Tibial artery (tissue), 4 donors: Measurements from ENCODE around the gene SLC38A6.
A peak's percentile ranks its signal among the peaks of the same experiment; 100 is the strongest.

ENCODE experiments used
- DNase-seq, 2 donors: peaks; one replicate each; pipeline ENCODE4 v3.0.0-alpha.2; 2019
- H3K27ac ChIP-seq, 2 donors: fragments of 200-600 bp; sonication (generic) in 1 of 2; 1 replicate in 1 of 2; 2 replicates in 1 of 2; pipeline ENCODE4 v1.5.1; 2018 to 2019; ENCODE audit warnings: mild to moderate bottlenecking in 1 of 2
- H3K27me3 ChIP-seq, 2 donors: fragments of 200-600 bp; sonication (generic) in 1 of 2; one replicate each; pipeline versions ENCODE4 v1.5.1 to v1.6.0; 2016 to 2019
- H3K36me3 ChIP-seq, 3 donors: fragments of 200-600 bp; sonication (generic) in 2 of 3; one replicate each; pipeline ENCODE4 v1.5.1; 2016 to 2019; ENCODE audit warnings: mild to moderate bottlenecking in 2 of 3
- H3K4me1 ChIP-seq, 4 donors: fragments of 200-600 bp; sonication (generic) in 2 of 4; 1 replicate in 3 of 4; 2 replicates in 1 of 4; pipeline ENCODE4 v1.5.1; 2016 to 2019
- H3K4me3 ChIP-seq, 2 donors: fragments of 200-600 bp; sonication (generic) in 1 of 2; 1 replicate in 1 of 2; 2 replicates in 1 of 2; pipeline ENCODE4 v1.5.1; 2018 to 2019; ENCODE audit warnings: mild to moderate bottlenecking in 2 of 2
- H3K9me3 ChIP-seq, 3 donors: fragments of 200-600 bp; sonication (generic) in 1 of 3; one replicate each; pipeline ENCODE4 v1.5.1; 2016 to 2019
- intact Hi-C: fragments of 100-400 bp; cut with DNase I; formaldehyde crosslinking; loops from one replicate; pipeline ENCODE4 v1.15.0; 2023; ENCODE audit warnings: low total_unique reads
- TF ChIP-seq, protein P1 (sequence below), 2 experiments: fragments of 200-600 bp in 1 of 2; fragments of 450-650 bp in 1 of 2; IDR thresholded peaks; one replicate each; pipeline ENCODE4 v1.5.1; 2017 to 2019; ENCODE audit warnings: antibody characterized with exemption in 2 of 2, mild to moderate bottlenecking in 1 of 2, moderate library complexity in 1 of 2

Gene SLC38A6

DNA sequence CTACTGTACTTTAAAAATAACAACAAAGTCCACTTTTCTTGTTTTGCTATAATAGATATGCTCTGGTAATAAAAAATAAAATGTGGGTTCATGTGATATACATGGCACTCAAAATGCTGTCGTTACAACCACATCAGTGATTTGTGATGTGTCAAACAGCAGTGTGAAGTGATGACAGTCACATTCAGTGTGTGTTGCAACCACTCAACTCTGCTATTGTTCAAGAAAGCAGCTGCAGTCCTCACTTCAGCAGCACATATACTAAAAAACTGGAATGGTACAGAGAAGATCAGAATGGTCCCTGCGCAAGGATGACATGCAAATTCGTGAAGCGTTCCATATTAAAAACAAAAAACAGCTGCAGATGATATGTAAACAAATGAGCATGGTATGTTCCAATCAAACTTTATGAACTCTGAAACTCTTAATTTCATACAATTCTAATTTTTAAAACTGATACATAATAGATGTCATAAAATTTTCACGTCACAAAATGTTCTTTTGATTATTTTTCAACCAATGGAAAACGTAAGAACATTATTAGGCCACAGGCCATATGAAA lies 6.9 kb upstream of the SLC38A6 start:
- Histone ChIP-seq H3K36me3 (peaks cover 0 to 29% (median 9%) of the 10 kb centered on the region in 3 donors), H3K9me3 (no peaks in the 10 kb centered on the region), H3K4me1 (peaks cover 0 to 11% (median 0%) of the 10 kb centered on the region in 4 donors), H3K27ac (no peak overlapping the region), H3K4me3 (no peak overlapping the region), H3K27me3 (no peaks in the 10 kb centered on the region)
- no peak for DNase-seq
- intact Hi-C loops: no loop called here
- TF ChIP-seq, protein P1, sequence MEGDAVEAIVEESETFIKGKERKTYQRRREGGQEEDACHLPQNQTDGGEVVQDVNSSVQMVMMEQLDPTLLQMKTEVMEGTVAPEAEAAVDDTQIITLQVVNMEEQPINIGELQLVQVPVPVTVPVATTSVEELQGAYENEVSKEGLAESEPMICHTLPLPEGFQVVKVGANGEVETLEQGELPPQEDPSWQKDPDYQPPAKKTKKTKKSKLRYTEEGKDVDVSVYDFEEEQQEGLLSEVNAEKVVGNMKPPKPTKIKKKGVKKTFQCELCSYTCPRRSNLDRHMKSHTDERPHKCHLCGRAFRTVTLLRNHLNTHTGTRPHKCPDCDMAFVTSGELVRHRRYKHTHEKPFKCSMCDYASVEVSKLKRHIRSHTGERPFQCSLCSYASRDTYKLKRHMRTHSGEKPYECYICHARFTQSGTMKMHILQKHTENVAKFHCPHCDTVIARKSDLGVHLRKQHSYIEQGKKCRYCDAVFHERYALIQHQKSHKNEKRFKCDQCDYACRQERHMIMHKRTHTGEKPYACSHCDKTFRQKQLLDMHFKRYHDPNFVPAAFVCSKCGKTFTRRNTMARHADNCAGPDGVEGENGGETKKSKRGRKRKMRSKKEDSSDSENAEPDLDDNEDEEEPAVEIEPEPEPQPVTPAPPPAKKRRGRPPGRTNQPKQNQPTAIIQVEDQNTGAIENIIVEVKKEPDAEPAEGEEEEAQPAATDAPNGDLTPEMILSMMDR (IDR thresholded peaks at IDR 0.05): no peak

DNA sequence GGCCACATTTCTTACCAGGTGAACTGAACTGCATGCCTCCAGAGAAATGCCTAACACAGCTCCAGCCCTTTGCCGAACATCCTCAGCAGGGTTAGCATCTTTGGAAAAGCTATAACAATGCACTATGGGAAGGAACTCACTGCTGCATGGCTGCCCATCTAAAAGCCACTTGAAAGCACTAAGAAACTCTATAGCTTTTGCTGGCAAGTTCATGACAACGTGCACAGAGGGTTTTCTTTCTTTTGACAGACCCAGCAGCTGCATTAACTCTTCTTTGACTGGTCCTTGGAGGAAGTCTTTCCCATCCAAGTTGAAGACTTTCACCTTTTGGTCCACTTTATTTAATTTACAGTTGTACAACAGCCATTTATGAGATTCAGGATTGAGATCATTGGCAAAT lies 5.5 kb upstream of the SLC38A6 start:
- H3K4me1 ChIP-seq: peaks cover 0 to 24% (median 3%) of the 10 kb centered on the region in 4 donors
- H3K36me3 ChIP-seq: peaks cover 0 to 29% (median 9%) of the 10 kb centered on the region in 3 donors
- no peaks in the 10 kb centered on the region for H3K9me3 ChIP-seq
- no peak overlapping the region for H3K27ac ChIP-seq
- H3K4me3 ChIP-seq: no peak overlapping the region
- TF ChIP-seq, protein P1 (IDR thresholded peaks at IDR 0.05): no peak
- no peak for DNase-seq
- intact Hi-C loops: no loop called here
- H3K27me3 ChIP-seq: no peaks in the 10 kb centered on the region

DNA sequence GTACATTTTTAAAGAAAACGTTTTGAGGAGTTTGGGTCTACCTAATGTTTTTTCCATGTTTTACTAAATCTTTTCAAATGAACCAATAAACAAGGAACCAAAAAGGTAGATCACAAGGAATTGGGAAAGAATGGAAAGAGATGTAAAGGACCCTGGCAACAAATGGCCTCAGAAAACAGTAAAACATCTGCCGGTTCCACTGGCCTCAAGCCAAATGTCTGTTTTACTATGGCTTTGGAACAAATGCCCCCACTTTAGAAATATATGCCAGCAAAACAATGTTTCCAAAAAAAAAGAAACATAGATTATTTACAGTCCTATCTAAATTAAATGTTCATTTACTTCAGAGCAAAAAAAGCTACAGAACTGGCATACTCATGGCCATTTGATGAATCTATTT lies 3.2 kb upstream of the SLC38A6 start:
- H3K4me1 ChIP-seq: peaks cover 0 to 36% (median 12%) of the 10 kb centered on the region in 4 donors

DNA sequence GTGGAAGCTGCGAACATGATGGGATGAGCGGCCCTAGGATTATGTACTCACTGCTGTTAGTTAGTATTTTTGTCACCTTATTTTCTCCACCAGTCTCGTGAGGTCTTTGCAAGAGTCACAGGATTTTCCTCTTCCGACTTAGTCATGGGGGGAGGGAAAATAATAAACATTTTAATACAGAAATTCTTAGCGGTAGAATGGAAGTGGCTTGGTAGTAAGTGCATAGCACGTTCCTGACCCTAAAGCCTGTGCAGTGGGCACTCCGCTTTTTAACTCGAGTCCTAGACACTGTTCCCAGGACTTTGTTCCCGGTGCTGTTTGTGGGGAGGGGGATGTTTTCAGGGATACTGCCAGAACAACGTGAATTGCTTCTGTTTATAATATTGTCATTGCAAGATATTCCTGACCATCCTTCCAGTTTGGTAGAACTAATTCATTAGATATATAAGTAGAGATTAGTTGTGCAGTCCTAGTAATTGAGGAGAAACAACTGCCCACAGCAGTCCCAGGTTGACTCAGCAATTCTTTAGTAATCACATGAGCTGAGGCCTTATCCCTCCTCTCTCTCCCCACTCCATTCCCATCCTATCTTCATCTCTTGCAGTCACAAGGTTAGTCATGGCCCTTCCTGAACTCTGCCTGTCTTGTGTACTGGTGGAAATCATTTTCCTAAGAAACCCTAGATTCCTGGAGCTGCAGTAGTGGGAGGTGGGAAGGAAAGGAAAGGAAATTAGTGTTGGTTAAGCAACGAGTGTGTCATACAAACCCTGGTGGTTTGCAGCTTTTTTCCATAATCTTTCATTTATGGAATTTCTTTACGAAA lies 799 bp downstream of the SLC38A6 start:
- TF ChIP-seq, protein P1 (IDR thresholded peaks at IDR 0.05): no peak
- Histone ChIP-seq H3K9me3 (no peaks in the 10 kb centered on the region), H3K4me1 (peaks cover 0 to 42% (median 15%) of the 10 kb centered on the region in 4 donors), H3K4me3 (peak overlapping the region; percentile 69 to 72), H3K36me3 (peaks cover 4 to 9% (median 8%) of the 10 kb centered on the region in 3 donors), H3K27ac (peak overlapping the region; percentile 81 to 82), H3K27me3 (no peaks in the 10 kb centered on the region)
- intact Hi-C loops: no loop called here
- DNase-seq: no peak

More for the DNA sequence above, 3.2 kb upstream of the SLC38A6 start:
- Histone ChIP-seq H3K4me3 (no peak overlapping the region), H3K27ac (no peak overlapping the region), H3K36me3 (peaks cover 0 to 21% (median 9%) of the 10 kb centered on the region in 3 donors), H3K9me3 (no peaks in the 10 kb centered on the region), H3K27me3 (no peaks in the 10 kb centered on the region)
- intact Hi-C loops: no loop called here
- DNase-seq: no peak
- TF ChIP-seq, protein P1 (IDR thresholded peaks at IDR 0.05): no peak

- Histone ChIP-seq H3K9me3 (no peaks in the 10 kb centered on the region), H3K27ac (no peak overlapping the region), H3K4me3 (no peak overlapping the region), H3K36me3 (peaks cover 17 to 29% (median 18%) of the 10 kb centered on the region in 3 donors), H3K27me3 (no peaks in the 10 kb centered on the region), H3K4me1 (peaks cover 0 to 31% (median 15%) of the 10 kb centered on the region in 4 donors)
- no peak for DNase-seq
- TF ChIP-seq, protein P1 (IDR thresholded peaks at IDR 0.05): no peak
- intact Hi-C loops: no loop called here
These were observed 3.2 kb downstream of the SLC38A6 start for GRCh38 chr14:60984196-60984595.
